Breast epithelium (tissue), 4 donors: ENCODE results near the gene CNTN5. TPM values are rescaled to one million over a fixed set of nuclear protein-coding genes. Genes with fewer than 3 reads are reported as not detected.

Experiments used
- DNase-seq, 2 donors: peaks; one replicate each; pipeline ENCODE4 v3.0.0-alpha.2; 2019; ENCODE audit warnings: low spot score in 2 of 2
- H3K27ac ChIP-seq, 2 donors: fragments of 200-600 bp; sonication (generic) in 1 of 2; one replicate each; pipeline ENCODE4 v1.5.1; 2016 to 2019; ENCODE audit warnings: mild to moderate bottlenecking in 1 of 2
- H3K27me3 ChIP-seq, 2 donors: fragments of 200-600 bp; sonication (generic) in 1 of 2; one replicate each; pipeline versions ENCODE4 v1.5.1 to v1.6.0; 2017 to 2019; ENCODE audit warnings: control low read depth in 1 of 2, mild to moderate bottlenecking in 1 of 2
- H3K36me3 ChIP-seq: fragments of 200-600 bp; one replicate; pipeline ENCODE4 v1.5.1; 2019
- H3K4me1 ChIP-seq, 2 donors: fragments of 200-600 bp; sonication (generic); one replicate each; pipeline ENCODE4 v1.5.1; 2016 to 2019; ENCODE audit warnings: control low read depth in 1 of 2
- H3K4me3 ChIP-seq, 3 donors: fragments of 200-600 bp; sonication (generic); 1 replicate in 2 of 3; 2 replicates in 1 of 3; pipeline ENCODE4 v1.5.1; 2016 to 2019; ENCODE audit warnings: mild to moderate bottlenecking in 3 of 3, moderate library complexity in 2 of 3
- H3K9me3 ChIP-seq, 2 donors: fragments of 200-600 bp; sonication (generic) in 1 of 2; one replicate each; pipeline ENCODE4 v1.5.1; 2016 to 2019; ENCODE audit warnings: control low read depth in 1 of 2
- POLR2A ChIP-seq: fragments of 450-650 bp; IDR thresholded peaks from one replicate; pipeline ENCODE4 v1.6.1; 2016; ENCODE audit warnings: antibody characterized with exemption, mild to moderate bottlenecking, moderate library complexity
- POLR2AphosphoS5 ChIP-seq, 3 donors: sonication (generic); formaldehyde crosslinking; IDR thresholded peaks; one replicate each; pipeline ENCODE4 v1.6.1; 2017; ENCODE audit warnings: antibody characterized with exemption in 3 of 3
- intact Hi-C: fragments of 100-400 bp; cut with DNase I; formaldehyde crosslinking; loops from one replicate; pipeline ENCODE4 v1.15.1; 2023; ENCODE audit warnings: low total_unique reads
- total RNA-seq, 3 donors: library from RNA; depleted of rRNA; stranded (reverse); fragments of >200 nt; gene quantifications; one replicate each; pipeline ENCODE4 v1.1.0, GENCODE V29; 2016
- TF ChIP-seq, protein P1 (sequence below), 3 donors: fragments of 450-650 bp; IDR thresholded peaks; one replicate each; pipeline ENCODE4 v1.5.1; 2016 to 2017; ENCODE audit warnings: antibody characterized with exemption in 3 of 3, mild to moderate bottlenecking in 3 of 3, moderate library complexity in 3 of 3

Gene CNTN5
- total RNA-seq, 3 donors from 2014 or later, result not detected

DNA sequence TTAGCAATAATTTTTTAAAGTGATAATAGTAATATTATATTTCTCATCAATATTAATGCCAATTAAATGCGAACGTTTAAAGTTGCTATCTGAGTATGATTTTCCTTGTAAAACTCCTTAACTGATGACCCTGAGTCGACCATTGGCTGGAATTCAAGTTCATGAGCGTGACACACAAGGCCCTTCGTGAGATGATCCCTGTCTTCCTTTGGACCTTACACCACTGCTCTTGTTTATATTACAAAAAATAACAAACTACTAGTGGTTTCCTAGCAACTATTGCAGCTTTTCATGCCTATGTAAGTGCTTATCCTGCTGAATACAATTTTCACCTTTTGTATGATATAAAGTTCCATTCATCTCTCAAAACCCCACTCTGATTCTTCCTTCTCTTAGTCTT is 752.9 kb downstream of the CNTN5 start:
- TF ChIP-seq POLR2A (no peak), POLR2AphosphoS5 (IDR thresholded peaks at IDR 0.05) (no peak)
- TF ChIP-seq, protein P1, sequence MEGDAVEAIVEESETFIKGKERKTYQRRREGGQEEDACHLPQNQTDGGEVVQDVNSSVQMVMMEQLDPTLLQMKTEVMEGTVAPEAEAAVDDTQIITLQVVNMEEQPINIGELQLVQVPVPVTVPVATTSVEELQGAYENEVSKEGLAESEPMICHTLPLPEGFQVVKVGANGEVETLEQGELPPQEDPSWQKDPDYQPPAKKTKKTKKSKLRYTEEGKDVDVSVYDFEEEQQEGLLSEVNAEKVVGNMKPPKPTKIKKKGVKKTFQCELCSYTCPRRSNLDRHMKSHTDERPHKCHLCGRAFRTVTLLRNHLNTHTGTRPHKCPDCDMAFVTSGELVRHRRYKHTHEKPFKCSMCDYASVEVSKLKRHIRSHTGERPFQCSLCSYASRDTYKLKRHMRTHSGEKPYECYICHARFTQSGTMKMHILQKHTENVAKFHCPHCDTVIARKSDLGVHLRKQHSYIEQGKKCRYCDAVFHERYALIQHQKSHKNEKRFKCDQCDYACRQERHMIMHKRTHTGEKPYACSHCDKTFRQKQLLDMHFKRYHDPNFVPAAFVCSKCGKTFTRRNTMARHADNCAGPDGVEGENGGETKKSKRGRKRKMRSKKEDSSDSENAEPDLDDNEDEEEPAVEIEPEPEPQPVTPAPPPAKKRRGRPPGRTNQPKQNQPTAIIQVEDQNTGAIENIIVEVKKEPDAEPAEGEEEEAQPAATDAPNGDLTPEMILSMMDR (IDR thresholded peaks at IDR 0.05), result no peak
- no peak overlapping the region for H3K4me3 ChIP-seq
- intact Hi-C loops, result no loop called here
- no peaks in the 10 kb centered on the region for H3K27me3 ChIP-seq
- no peaks in the 10 kb centered on the region for H3K36me3 ChIP-seq
- no peaks in the 10 kb centered on the region for H3K9me3 ChIP-seq
- no peaks in the 10 kb centered on the region for H3K4me1 ChIP-seq
- no peak for DNase-seq
- no peak overlapping the region for H3K27ac ChIP-seq

DNA sequence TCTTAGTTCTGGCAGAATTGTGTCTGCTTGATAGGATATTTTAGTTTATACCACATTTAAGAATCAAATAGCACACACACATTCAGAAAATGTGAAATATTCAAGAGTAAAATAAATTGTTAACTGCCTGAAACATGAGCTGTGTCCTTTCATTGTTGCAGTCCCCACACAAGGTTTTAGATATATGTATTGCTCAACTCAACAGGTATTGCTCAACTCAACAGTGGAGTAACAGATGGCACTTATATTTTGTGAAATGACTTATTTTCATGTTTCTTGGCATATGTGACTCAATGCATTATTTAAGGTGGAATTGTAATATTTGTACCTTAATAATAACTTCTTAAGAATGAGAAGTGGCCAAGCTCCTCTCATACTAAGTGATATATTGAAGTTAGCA is 760.3 kb downstream of the CNTN5 start:
- H3K36me3 ChIP-seq, result no peaks in the 10 kb centered on the region
- intact Hi-C loops, result no loop called here

DNA sequence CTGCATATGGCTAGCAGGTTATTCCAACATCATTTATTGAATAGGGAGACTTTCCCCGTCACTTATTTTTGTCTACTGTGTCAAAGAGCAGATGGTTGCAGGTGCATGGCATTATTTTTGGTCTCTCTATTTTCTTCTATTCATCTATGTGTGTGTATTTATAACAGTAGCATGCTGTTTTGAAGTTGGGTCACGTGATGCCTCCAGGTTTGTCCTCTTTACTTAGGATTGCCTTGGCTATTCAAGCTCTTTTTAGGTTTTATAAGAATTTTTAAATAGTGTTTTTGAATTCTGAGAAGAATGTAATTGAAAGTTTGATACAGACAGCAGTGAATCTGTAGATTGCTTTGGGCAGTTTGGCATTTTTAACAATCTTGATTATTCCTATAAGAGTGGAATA is 770.6 kb downstream of the CNTN5 start:
- intact Hi-C loops, result no loop called here
- Histone ChIP-seq H3K4me1 (no peaks in the 10 kb centered on the region), H3K4me3 (no peak overlapping the region), H3K36me3 (no peaks in the 10 kb centered on the region), H3K27ac (no peak overlapping the region), H3K27me3 (no peaks in the 10 kb centered on the region), H3K9me3 (peaks cover 0 to 5% of the 10 kb centered on the region in 2 donors)
- TF ChIP-seq, protein P1 (IDR thresholded peaks at IDR 0.05), result no peak
- no peak for TF ChIP-seq POLR2A
- TF ChIP-seq POLR2AphosphoS5 (IDR thresholded peaks at IDR 0.05), result no peak
- DNase-seq, result no peak

More for the DNA sequence above, 760.3 kb downstream of the CNTN5 start:
- Histone ChIP-seq H3K4me1 (no peaks in the 10 kb centered on the region), H3K9me3 (peaks cover 0 to 5% of the 10 kb centered on the region in 2 donors), H3K4me3 (no peak overlapping the region), H3K27ac (no peak overlapping the region), H3K27me3 (no peaks in the 10 kb centered on the region)
- no peak for DNase-seq
- TF ChIP-seq POLR2A (no peak), POLR2AphosphoS5 (IDR thresholded peaks at IDR 0.05) (no peak)
- TF ChIP-seq, protein P1 (IDR thresholded peaks at IDR 0.05), result no peak

DNA sequence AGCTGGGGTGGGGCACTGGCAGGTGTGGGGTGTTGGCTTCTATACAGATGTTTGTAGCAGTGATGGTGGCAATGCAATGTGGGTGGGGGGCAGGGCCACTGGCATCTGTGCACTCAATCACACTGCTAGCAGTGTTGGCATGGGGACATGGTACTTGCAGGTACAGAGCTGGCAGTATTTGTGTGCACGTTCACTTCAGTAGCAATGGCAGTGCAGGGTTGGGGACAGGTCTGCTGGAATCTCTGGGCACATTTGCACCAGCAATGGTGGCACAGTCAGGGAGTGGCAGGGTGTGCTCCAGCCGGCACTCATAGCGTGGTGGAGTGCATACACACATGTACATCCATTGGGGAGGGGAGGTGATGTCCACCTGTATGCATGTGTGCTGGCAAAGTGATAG is 775.2 kb downstream of the CNTN5 start:
- intact Hi-C loops, result no loop called here
- TF ChIP-seq POLR2A (no peak), POLR2AphosphoS5 (IDR thresholded peaks at IDR 0.05) (no peak)
- TF ChIP-seq, protein P1 (IDR thresholded peaks at IDR 0.05), result no peak
- no peaks in the 10 kb centered on the region for H3K4me1 ChIP-seq

DNA sequence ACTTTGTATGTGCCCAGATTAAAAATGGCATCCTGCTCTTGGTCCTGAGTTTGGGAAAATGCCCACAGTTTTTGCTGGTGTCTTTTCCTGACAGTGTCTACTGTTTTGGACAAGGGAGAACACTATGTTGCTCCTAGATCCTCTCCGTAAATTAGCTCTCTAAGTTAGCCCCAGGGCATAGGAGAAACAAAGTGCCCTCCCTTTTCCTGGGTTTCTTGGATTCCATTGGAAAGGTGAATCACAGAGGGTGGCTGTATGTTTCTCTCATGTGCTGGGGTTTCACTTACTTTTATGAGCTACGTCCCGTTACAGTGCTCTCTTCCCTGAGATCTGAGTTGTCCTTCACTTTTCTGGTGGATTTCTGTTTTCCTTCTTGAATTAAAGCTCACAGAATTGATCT is 782.8 kb downstream of the CNTN5 start:
- Histone ChIP-seq H3K4me1 (no peaks in the 10 kb centered on the region), H3K9me3 (no peaks in the 10 kb centered on the region), H3K4me3 (no peak overlapping the region), H3K27me3 (no peaks in the 10 kb centered on the region), H3K36me3 (no peaks in the 10 kb centered on the region), H3K27ac (no peak overlapping the region)
- intact Hi-C loops, result no loop called here
- TF ChIP-seq POLR2AphosphoS5 (IDR thresholded peaks at IDR 0.05), result no peak
- no peak for TF ChIP-seq POLR2A
- TF ChIP-seq, protein P1 (IDR thresholded peaks at IDR 0.05), result no peak
- no peak for DNase-seq

More for the DNA sequence above, 775.2 kb downstream of the CNTN5 start:
- no peaks in the 10 kb centered on the region for H3K36me3 ChIP-seq
- no peaks in the 10 kb centered on the region for H3K27me3 ChIP-seq
- no peak overlapping the region for H3K27ac ChIP-seq
- no peak overlapping the region for H3K4me3 ChIP-seq
- H3K9me3 ChIP-seq, result peaks cover 0 to 5% of the 10 kb centered on the region in 2 donors
- DNase-seq, result no peak
